HepG2 (cell line): Measurements from ENCODE around the gene DMXL2. TPM values are rescaled to one million over a fixed set of nuclear protein-coding genes. Genes with fewer than 3 reads are reported as not detected.

Experiments used
- DNMT3B ChIP-seq: conservative IDR thresholded peaks from 2 replicates; pipeline ENCODE4 v1.6.1; 2016; ENCODE audit warnings: missing biosample characterization, control low read depth
- MAZ ChIP-seq, 2 experiments: sonication (generic) in 1 of 2; formaldehyde crosslinking in 1 of 2; IDR thresholded peaks; 2 replicates each; pipeline versions ENCODE4 v1.5.0 to v1.6.1; 2012 to 2020; ENCODE audit warnings: low read depth in 2 of 2, mild to moderate bottlenecking in 2 of 2, borderline replicate concordance in 1 of 2, improper control_type of control experiment in 1 of 2, low read length in 1 of 2, missing genetic modification reagents in 1 of 2, moderate library complexity in 1 of 2
- PCBP2 ChIP-seq: fragments of 200-400 bp; formaldehyde crosslinking; optimal IDR thresholded peaks from 2 replicates; pipeline ENCODE3; 2018; ENCODE audit warnings: low read length, low read depth; ENCODE audit not compliant: poor library complexity, severe bottlenecking
- ZFP36L2 ChIP-seq: sonication (generic); formaldehyde crosslinking; IDR thresholded peaks from 2 replicates; pipeline ENCODE4 v1.4.0; 2020; ENCODE audit warnings: missing genetic modification reagents
- ZNF552 ChIP-seq: sonication (generic); formaldehyde crosslinking; IDR thresholded peaks from 2 replicates; pipeline ENCODE4 v1.9.0; 2022; ENCODE audit warnings: missing genetic modification reagents, mild to moderate bottlenecking, borderline replicate concordance
- ZNF605 ChIP-seq: sonication (generic); formaldehyde crosslinking; IDR thresholded peaks from 2 replicates; pipeline ENCODE4 v1.8.0; 2022; ENCODE audit warnings: mild to moderate bottlenecking, missing genetic modification reagents
- ZNF614 ChIP-seq: IDR thresholded peaks from 2 replicates; pipeline ENCODE4 v1.6.1; 2018; ENCODE audit warnings: missing biosample characterization, missing genetic modification reagents, inconsistent platforms, borderline replicate concordance
- ZNF678 ChIP-seq: sonication (generic); formaldehyde crosslinking; IDR thresholded peaks from 2 replicates; pipeline ENCODE4 v1.4.0; 2020; ENCODE audit warnings: mild to moderate bottlenecking, missing genetic modification reagents
- ZSCAN12 ChIP-seq: sonication (generic); formaldehyde crosslinking; IDR thresholded peaks from 2 replicates; pipeline ENCODE4 v1.9.0; 2021; ENCODE audit warnings: mild to moderate bottlenecking, missing genetic modification reagents
- polyA plus RNA-seq, 8 experiments: library from polyadenylated mRNA; depleted of rRNA in 3 of 8; stranded (reverse) in 7 of 8; unstranded in 1 of 8; fragments of >200 nt; fragmentation: Illumina TruSeq in 4 of 8; extraction: Trizol in 4 of 8; gene quantifications; 2 replicates each; pipeline versions ENCODE4 v1.2.1 to v1.2.3, GENCODE V29; 2011 to 2016; ENCODE audit warnings: low read depth in 4 of 8, missing spikeins in 1 of 8, mixed read lengths in 1 of 8; ENCODE audit not compliant: insufficient read depth in 1 of 8
- total RNA-seq, 5 experiments: library from RNA; depleted of rRNA; stranded (reverse); fragments of >200 nt; fragmentation: Illumina TruSeq; extraction: Trizol; gene quantifications; 2 replicates each; pipeline ENCODE4 v1.2.3, GENCODE V29; 2016; ENCODE audit warnings: low read depth in 1 of 5
- TF ChIP-seq, protein P1 (sequence below): sonication (generic); formaldehyde crosslinking; IDR thresholded peaks from 2 replicates; pipeline ENCODE4 v1.9.0; 2021; ENCODE audit warnings: mild to moderate bottlenecking, missing genetic modification reagents
- TF ChIP-seq, protein P2 (sequence below): sonication (generic); formaldehyde crosslinking; IDR thresholded peaks from 2 replicates; pipeline ENCODE4 v1.4.0; 2020; ENCODE audit warnings: missing genetic modification reagents
- TF ChIP-seq, protein P3 (sequence below): sonication (generic); formaldehyde crosslinking; conservative IDR thresholded peaks from 2 replicates; pipeline ENCODE4 v1.4.0; 2020; ENCODE audit warnings: missing genetic modification reagents
- TF ChIP-seq, protein P4 (sequence below): sonication (generic); formaldehyde crosslinking; IDR thresholded peaks from 2 replicates; pipeline ENCODE4 v1.4.0; 2020; ENCODE audit warnings: missing genetic modification reagents

The DMXL2 gene
- total and polyA plus RNA-seq, 2 of the 13 experiments (the other 11 are each of a cell fraction or from before 2014, with no cell fraction given): 11.6 to 15.3 TPM

DNA sequence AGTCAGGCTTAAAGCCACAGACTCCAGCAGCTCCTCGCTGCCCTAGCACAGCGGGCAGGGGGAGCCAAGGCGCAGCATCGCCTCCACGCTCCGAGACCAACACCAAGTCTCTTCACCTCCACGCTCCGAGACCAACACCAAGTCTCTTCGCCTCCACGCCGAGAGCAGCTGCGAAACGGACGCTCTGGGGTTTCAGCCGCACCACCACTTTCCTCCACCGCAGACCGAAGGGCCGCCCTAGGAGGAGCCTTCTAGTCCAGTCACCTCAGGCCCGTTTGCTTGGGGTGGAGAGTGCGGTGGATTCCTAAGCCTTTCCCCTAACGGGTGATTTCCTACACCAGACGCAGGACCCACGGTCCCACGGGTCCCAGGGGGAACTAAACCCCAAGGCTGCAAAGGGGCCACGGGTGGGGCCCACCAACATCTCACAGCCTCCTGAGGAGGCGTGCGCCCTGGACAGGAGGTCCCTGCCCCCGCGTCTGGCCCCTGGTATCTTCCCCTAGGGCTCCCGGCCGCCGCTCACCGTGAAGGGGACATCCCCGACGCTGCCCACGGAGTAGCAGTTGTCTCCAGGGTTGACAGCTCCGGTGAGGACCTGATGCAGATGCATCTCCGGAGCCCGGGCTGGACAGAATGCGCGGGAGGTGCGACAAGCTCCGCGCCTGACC, 501 bp downstream of the DMXL2 start (continued):
- TF ChIP-seq, protein P1, sequence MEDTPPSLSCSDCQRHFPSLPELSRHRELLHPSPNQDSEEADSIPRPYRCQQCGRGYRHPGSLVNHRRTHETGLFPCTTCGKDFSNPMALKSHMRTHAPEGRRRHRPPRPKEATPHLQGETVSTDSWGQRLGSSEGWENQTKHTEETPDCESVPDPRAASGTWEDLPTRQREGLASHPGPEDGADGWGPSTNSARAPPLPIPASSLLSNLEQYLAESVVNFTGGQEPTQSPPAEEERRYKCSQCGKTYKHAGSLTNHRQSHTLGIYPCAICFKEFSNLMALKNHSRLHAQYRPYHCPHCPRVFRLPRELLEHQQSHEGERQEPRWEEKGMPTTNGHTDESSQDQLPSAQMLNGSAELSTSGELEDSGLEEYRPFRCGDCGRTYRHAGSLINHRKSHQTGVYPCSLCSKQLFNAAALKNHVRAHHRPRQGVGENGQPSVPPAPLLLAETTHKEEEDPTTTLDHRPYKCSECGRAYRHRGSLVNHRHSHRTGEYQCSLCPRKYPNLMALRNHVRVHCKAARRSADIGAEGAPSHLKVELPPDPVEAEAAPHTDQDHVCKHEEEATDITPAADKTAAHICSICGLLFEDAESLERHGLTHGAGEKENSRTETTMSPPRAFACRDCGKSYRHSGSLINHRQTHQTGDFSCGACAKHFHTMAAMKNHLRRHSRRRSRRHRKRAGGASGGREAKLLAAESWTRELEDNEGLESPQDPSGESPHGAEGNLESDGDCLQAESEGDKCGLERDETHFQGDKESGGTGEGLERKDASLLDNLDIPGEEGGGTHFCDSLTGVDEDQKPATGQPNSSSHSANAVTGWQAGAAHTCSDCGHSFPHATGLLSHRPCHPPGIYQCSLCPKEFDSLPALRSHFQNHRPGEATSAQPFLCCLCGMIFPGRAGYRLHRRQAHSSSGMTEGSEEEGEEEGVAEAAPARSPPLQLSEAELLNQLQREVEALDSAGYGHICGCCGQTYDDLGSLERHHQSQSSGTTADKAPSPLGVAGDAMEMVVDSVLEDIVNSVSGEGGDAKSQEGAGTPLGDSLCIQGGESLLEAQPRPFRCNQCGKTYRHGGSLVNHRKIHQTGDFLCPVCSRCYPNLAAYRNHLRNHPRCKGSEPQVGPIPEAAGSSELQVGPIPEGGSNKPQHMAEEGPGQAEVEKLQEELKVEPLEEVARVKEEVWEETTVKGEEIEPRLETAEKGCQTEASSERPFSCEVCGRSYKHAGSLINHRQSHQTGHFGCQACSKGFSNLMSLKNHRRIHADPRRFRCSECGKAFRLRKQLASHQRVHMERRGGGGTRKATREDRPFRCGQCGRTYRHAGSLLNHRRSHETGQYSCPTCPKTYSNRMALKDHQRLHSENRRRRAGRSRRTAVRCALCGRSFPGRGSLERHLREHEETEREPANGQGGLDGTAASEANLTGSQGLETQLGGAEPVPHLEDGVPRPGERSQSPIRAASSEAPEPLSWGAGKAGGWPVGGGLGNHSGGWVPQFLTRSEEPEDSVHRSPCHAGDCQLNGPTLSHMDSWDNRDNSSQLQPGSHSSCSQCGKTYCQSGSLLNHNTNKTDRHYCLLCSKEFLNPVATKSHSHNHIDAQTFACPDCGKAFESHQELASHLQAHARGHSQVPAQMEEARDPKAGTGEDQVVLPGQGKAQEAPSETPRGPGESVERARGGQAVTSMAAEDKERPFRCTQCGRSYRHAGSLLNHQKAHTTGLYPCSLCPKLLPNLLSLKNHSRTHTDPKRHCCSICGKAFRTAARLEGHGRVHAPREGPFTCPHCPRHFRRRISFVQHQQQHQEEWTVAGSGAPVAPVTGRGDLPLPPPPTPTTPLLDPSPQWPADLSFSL (CRISPR knock-in tag): no peak
- TF ChIP-seq, protein P2, sequence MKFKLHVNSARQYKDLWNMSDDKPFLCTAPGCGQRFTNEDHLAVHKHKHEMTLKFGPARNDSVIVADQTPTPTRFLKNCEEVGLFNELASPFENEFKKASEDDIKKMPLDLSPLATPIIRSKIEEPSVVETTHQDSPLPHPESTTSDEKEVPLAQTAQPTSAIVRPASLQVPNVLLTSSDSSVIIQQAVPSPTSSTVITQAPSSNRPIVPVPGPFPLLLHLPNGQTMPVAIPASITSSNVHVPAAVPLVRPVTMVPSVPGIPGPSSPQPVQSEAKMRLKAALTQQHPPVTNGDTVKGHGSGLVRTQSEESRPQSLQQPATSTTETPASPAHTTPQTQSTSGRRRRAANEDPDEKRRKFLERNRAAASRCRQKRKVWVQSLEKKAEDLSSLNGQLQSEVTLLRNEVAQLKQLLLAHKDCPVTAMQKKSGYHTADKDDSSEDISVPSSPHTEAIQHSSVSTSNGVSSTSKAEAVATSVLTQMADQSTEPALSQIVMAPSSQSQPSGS (CRISPR knock-in tag): no peak
- TF ChIP-seq ZNF552 (CRISPR knock-in tag) (peak; percentile 16; the same call in 1 of the 2 replicates), DNMT3B (CRISPR knock-in tag) (no peak), ZNF605 (CRISPR knock-in tag) (no peak; the same call in 1 of the 2 replicates), PCBP2 (no peak), ZFP36L2 (CRISPR knock-in tag) (no peak), MAZ (IDR thresholded peaks at IDR 0.05; ENCODE audit: borderline replicate concordance, low read depth, low read length) (no peak), MAZ (CRISPR knock-in tag; IDR thresholded peaks at IDR 0.05; ENCODE audit: low read depth) (no peak), ZNF678 (CRISPR knock-in tag) (0 out of 2 replicates have a peak, but pooled peaks have one; percentile 60), ZSCAN12 (CRISPR knock-in tag) (no peak), ZNF614 (CRISPR knock-in tag) (no peak)
- TF ChIP-seq, protein P3, sequence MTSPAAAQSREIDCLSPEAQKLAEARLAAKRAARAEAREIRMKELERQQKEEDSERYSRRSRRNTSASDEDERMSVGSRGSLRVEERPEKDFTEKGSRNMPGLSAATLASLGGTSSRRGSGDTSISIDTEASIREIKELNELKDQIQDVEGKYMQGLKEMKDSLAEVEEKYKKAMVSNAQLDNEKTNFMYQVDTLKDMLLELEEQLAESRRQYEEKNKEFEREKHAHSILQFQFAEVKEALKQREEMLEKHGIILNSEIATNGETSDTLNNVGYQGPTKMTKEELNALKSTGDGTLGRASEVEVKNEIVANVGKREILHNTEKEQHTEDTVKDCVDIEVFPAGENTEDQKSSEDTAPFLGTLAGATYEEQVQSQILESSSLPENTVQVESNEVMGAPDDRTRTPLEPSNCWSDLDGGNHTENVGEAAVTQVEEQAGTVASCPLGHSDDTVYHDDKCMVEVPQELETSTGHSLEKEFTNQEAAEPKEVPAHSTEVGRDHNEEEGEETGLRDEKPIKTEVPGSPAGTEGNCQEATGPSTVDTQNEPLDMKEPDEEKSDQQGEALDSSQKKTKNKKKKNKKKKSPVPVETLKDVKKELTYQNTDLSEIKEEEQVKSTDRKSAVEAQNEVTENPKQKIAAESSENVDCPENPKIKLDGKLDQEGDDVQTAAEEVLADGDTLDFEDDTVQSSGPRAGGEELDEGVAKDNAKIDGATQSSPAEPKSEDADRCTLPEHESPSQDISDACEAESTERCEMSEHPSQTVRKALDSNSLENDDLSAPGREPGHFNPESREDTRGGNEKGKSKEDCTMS (CRISPR knock-in tag): no peak
- TF ChIP-seq, protein P4, sequence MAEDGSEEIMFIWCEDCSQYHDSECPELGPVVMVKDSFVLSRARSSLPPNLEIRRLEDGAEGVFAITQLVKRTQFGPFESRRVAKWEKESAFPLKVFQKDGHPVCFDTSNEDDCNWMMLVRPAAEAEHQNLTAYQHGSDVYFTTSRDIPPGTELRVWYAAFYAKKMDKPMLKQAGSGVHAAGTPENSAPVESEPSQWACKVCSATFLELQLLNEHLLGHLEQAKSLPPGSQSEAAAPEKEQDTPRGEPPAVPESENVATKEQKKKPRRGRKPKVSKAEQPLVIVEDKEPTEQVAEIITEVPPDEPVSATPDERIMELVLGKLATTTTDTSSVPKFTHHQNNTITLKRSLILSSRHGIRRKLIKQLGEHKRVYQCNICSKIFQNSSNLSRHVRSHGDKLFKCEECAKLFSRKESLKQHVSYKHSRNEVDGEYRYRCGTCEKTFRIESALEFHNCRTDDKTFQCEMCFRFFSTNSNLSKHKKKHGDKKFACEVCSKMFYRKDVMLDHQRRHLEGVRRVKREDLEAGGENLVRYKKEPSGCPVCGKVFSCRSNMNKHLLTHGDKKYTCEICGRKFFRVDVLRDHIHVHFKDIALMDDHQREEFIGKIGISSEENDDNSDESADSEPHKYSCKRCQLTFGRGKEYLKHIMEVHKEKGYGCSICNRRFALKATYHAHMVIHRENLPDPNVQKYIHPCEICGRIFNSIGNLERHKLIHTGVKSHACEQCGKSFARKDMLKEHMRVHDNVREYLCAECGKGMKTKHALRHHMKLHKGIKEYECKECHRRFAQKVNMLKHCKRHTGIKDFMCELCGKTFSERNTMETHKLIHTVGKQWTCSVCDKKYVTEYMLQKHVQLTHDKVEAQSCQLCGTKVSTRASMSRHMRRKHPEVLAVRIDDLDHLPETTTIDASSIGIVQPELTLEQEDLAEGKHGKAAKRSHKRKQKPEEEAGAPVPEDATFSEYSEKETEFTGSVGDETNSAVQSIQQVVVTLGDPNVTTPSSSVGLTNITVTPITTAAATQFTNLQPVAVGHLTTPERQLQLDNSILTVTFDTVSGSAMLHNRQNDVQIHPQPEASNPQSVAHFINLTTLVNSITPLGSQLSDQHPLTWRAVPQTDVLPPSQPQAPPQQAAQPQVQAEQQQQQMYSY: no peak
